Bronchial epithelial cell (primary cell): ENCODE measurements around the gene SH3PXD2B. TPM values are rescaled to one million over a fixed set of nuclear protein-coding genes. Genes with fewer than 3 reads are reported as not detected.

Experiments
- DNase-seq: peaks from one replicate; pipeline ENCODE4 v3.0.0-alpha.2; 2010; ENCODE audit warnings: low read depth
- FAIRE-seq: peaks from 2 replicates; lab custom pipeline; 2011; peaks lifted over from hg19 to GRCh38; lab: Jason Lieb, UNC
- H3K27me3 ChIP-seq: 2 replicates; pipeline ENCODE4 v1.5.1; 2011; ENCODE audit warnings: low read length; ENCODE audit not compliant: control insufficient read depth, insufficient read depth
- H3K36me3 ChIP-seq: 2 replicates; pipeline ENCODE4 v1.5.1; 2011; ENCODE audit warnings: low read length; ENCODE audit not compliant: control insufficient read depth, insufficient read depth
- H3K4me3 ChIP-seq: 2 replicates; pipeline ENCODE4 v1.5.1; 2011; ENCODE audit warnings: mild to moderate bottlenecking, low read depth, low read length, control low read depth
- CTCF ChIP-seq: IDR thresholded peaks from 2 replicates; pipeline ENCODE4 v1.5.1; 2011; ENCODE audit warnings: mild to moderate bottlenecking, moderate library complexity, low read length, control low read depth, inconsistent platforms; ENCODE audit not compliant: insufficient read depth, severe bottlenecking
- total RNA-seq: library from RNA; depleted of rRNA; stranded (reverse); fragments of >200 nt; gene quantifications from 2 replicates; pipeline ENCODE4 v1.2.1, GENCODE V29; 2014

SH3PXD2B gene
- total RNA-seq, 1 donor from 2014 or later = 10.0 TPM

- Histone ChIP-seq H3K4me3 (no peak overlapping the region), H3K36me3 (peaks cover 2% of the 10 kb centered on the region), H3K27me3 (no peaks in the 10 kb centered on the region)
- DNase-seq (no peak), FAIRE-seq (peak; percentile 66)
- TF ChIP-seq CTCF = no peak
Observed at GRCh38 chr5:172440486-172440885, 13.8 kb downstream of the SH3PXD2B start.

- TF ChIP-seq CTCF = no peak
- DNase-seq = no peak
- Histone ChIP-seq H3K36me3 (peaks cover 2% of the 10 kb centered on the region), H3K27me3 (no peaks in the 10 kb centered on the region), H3K4me3 (no peak overlapping the region)
- FAIRE-seq = no peak
Observed at GRCh38 chr5:172439785-172440477, 14.4 kb downstream of the SH3PXD2B start.

GRCh38 chr5:172438319-172438668, 16.0 kb downstream of the SH3PXD2B start:
- no peak for FAIRE-seq
- H3K27me3 ChIP-seq = no peaks in the 10 kb centered on the region
- DNase-seq = no peak
- H3K36me3 ChIP-seq = peaks cover 2% of the 10 kb centered on the region
- no peak for TF ChIP-seq CTCF
- H3K4me3 ChIP-seq = no peak overlapping the region

- Histone ChIP-seq H3K4me3 (no peak overlapping the region), H3K36me3 (peaks cover 2% of the 10 kb centered on the region), H3K27me3 (no peaks in the 10 kb centered on the region)
- TF ChIP-seq CTCF = no peak
- peak; percentile 90 for DNase-seq
- FAIRE-seq = no peak
Observed at GRCh38 chr5:172437445-172438318, 16.6 kb downstream of the SH3PXD2B start.

GRCh38 chr5:172436879-172437369, 17.4 kb downstream of the SH3PXD2B start:
- H3K4me3 ChIP-seq = no peak overlapping the region
- no peaks in the 10 kb centered on the region for H3K27me3 ChIP-seq
- H3K36me3 ChIP-seq = peaks cover 2% of the 10 kb centered on the region
- FAIRE-seq = no peak
- no peak for TF ChIP-seq CTCF
- DNase-seq = no peak
